ENCODE measurements around the gene PCIF1.

GRCh38 chr20:45943613-45944012 is 9.1 kb downstream of the PCIF1 start:
- no peak for TF ChIP-seq CTCF (conservative IDR thresholded peaks at IDR 0.05 in 1 of 2, IDR thresholded peaks at IDR 0.05 in 1 of 2; ENCODE audit: extremely low read depth in 1 of 2, insufficient read depth in 1 of 2, low read depth in 1 of 2, low read length in 2 of 2)
- TF ChIP-seq EZH2 (IDR thresholded peaks at IDR 0.05; ENCODE audit: borderline replicate concordance, low read length), result no peak

Data from mammary epithelial cell (primary cell).